Neural cell (in vitro differentiated cells): Measurements from ENCODE around the gene WDR74. TPM values are rescaled to one million over a fixed set of nuclear protein-coding genes. Genes with fewer than 3 reads are reported as not detected.

Source experiments
- H2AFZ ChIP-seq: fragments of 200-600, 300-800 bp; sonication (generic), shearing (Covaris generic); 2 replicates; pipeline ENCODE4 v1.6.0; 2014; ENCODE audit warnings: low read depth, mild to moderate bottlenecking, antibody characterized with exemption, low read length, moderate library complexity
- H3F3A ChIP-seq: fragments of 200-600 bp; shearing (Covaris generic); 2 replicates; pipeline ENCODE4 v1.6.1; 2016; ENCODE audit warnings: mild to moderate bottlenecking, moderate library complexity, mixed read lengths, antibody characterized with exemption, low read length; ENCODE audit not compliant: insufficient read depth, poor library complexity, severe bottlenecking
- H3K27ac ChIP-seq: fragments of 200-600, 300-800 bp; sonication (generic), shearing (Covaris generic); 2 replicates; pipeline ENCODE4 v1.5.1; 2014; ENCODE audit warnings: mild to moderate bottlenecking, low read length, moderate library complexity
- H3K27me3 ChIP-seq: fragments of 300-800, 200-600 bp; sonication (generic), shearing (Covaris generic); 2 replicates; pipeline ENCODE4 v1.6.0; 2014; ENCODE audit warnings: mild to moderate bottlenecking, low read depth, low read length, moderate library complexity; ENCODE audit not compliant: insufficient read depth
- H3K36me3 ChIP-seq: fragments of 300-800, 200-600 bp; sonication (generic), shearing (Covaris generic); 2 replicates; pipeline ENCODE4 v1.5.1; 2014; ENCODE audit warnings: mild to moderate bottlenecking, antibody characterized with exemption, low read length, moderate library complexity; ENCODE audit not compliant: insufficient read depth
- H3K4me2 ChIP-seq: fragments of 300-800, 200-600 bp; sonication (generic), shearing (Covaris generic); 2 replicates; pipeline ENCODE4 v1.6.0; 2014; ENCODE audit warnings: mild to moderate bottlenecking, low read length
- H3K4me3 ChIP-seq: fragments of 300-800, 200-600 bp; sonication (generic), shearing (Covaris generic); 2 replicates; pipeline ENCODE4 v1.5.1; 2014; ENCODE audit warnings: mild to moderate bottlenecking, low read length, moderate library complexity
- H3K79me2 ChIP-seq: fragments of 200-600 bp; shearing (Covaris generic); replicated peaks from 2 replicates; pipeline ENCODE4 v1.6.0; 2014; ENCODE audit warnings: mild to moderate bottlenecking, low read length, moderate library complexity; ENCODE audit not compliant: insufficient read depth
- H3K9ac ChIP-seq: fragments of 300-800, 200-600 bp; sonication (generic), shearing (Covaris generic); 2 replicates; pipeline ENCODE4 v1.6.1; 2016; ENCODE audit warnings: mild to moderate bottlenecking, low read length, mixed read lengths
- H3K9me2 ChIP-seq: fragments of 200-600 bp; shearing (Covaris generic); 2 replicates; pipeline ENCODE4 v1.6.1; 2016; ENCODE audit warnings: mild to moderate bottlenecking, low read length, mixed read lengths; ENCODE audit not compliant: insufficient read depth
- H3K9me3 ChIP-seq: fragments of 200-600, 300-800 bp; sonication (generic), shearing (Covaris generic); 2 replicates; pipeline ENCODE4 v1.6.1; 2016; ENCODE audit warnings: mild to moderate bottlenecking, mixed run types, low read length, moderate library complexity, mixed read lengths
- H4K20me1 ChIP-seq: fragments of 200-600 bp; shearing (Covaris generic); 2 replicates; pipeline ENCODE4 v1.6.1; 2016; ENCODE audit warnings: mild to moderate bottlenecking, mixed run types; ENCODE audit not compliant: insufficient read depth
- CTCF ChIP-seq: fragments of 450-650 bp; IDR thresholded peaks from 2 replicates; pipeline ENCODE4 v1.5.1; 2014; ENCODE audit warnings: antibody characterized with exemption, mild to moderate bottlenecking, moderate library complexity; ENCODE audit not compliant: poor library complexity, severe bottlenecking
- EP300 ChIP-seq: fragments of 450-650 bp; conservative IDR thresholded peaks from 2 replicates; pipeline ENCODE4 v1.6.1; 2014; ENCODE audit warnings: antibody characterized with exemption, mild to moderate bottlenecking, moderate library complexity; ENCODE audit not compliant: poor library complexity, severe bottlenecking
- EZH2 ChIP-seq: fragments of 200-600, 300-800 bp; shearing (Covaris generic), sonication (generic); IDR thresholded peaks from 2 replicates; pipeline ENCODE4 v1.6.1; 2014; ENCODE audit warnings: antibody characterized with exemption, low read length, borderline replicate concordance, mild to moderate bottlenecking; ENCODE audit not compliant: insufficient read depth, poor library complexity, severe bottlenecking
- MXI1 ChIP-seq: fragments of 450-650 bp; conservative IDR thresholded peaks from 2 replicates; pipeline ENCODE4 v1.6.1; 2014; ENCODE audit warnings: antibody characterized with exemption, mild to moderate bottlenecking; ENCODE audit not compliant: poor library complexity, severe bottlenecking
- POLR2AphosphoS5 ChIP-seq: IDR thresholded peaks from 2 replicates; pipeline ENCODE4 v1.6.1; 2012
- RAD21 ChIP-seq: fragments of 450-650 bp; conservative IDR thresholded peaks from 2 replicates; pipeline ENCODE4 v1.6.1; 2014; ENCODE audit warnings: antibody characterized with exemption, mild to moderate bottlenecking, moderate library complexity
- REST ChIP-seq: IDR thresholded peaks from 2 replicates; pipeline ENCODE4 v1.6.1; 2012; ENCODE audit warnings: borderline replicate concordance
- SMC3 ChIP-seq: fragments of 450-650 bp; conservative IDR thresholded peaks from 2 replicates; pipeline ENCODE4 v1.6.1; 2014; ENCODE audit warnings: antibody characterized with exemption, mild to moderate bottlenecking, moderate library complexity; ENCODE audit not compliant: poor library complexity
- TAF1 ChIP-seq: IDR thresholded peaks from 2 replicates; pipeline ENCODE4 v1.6.1; 2012; ENCODE audit warnings: low read depth
- polyA minus RNA-seq: library from RNA; depleted of rRNA, polyadenylated mRNA; stranded (reverse); fragments of >200 nt; gene quantifications from 2 replicates; pipeline ENCODE4 v1.2.3, GENCODE V29; 2014
- polyA plus RNA-seq: library from polyadenylated mRNA; depleted of rRNA; stranded (reverse); fragments of >200 nt; gene quantifications from 2 replicates; pipeline ENCODE4 v1.2.3, GENCODE V29; 2014

WDR74 gene
- 50.4 and 71.7 TPM in 2 replicates for polyA plus RNA-seq
- polyA minus RNA-seq = 24.5 and 28.2 TPM in 2 replicates

GRCh38 chr11:62839050-62839945 is at the start of gene WDR74:
WDR74 (minus strand) TSS chr11:62839590; CDS start chr11:62839570, 20 bp downstream.
- H2AFZ ChIP-seq = peak within 1 kb of the TSS; percentile 34
- peaks cover 12% of the 10 kb centered on the region for H3K79me2 ChIP-seq
- TF ChIP-seq EP300 (peak; percentile 49), POLR2AphosphoS5 (peak; percentile 81), RAD21 (peak; percentile 25), REST (peak; percentile 78), MXI1 (peak; percentile 100), TAF1 (no peak), CTCF (peak; percentile 20), SMC3 (peak; percentile 11), EZH2 (no peak)

GRCh38 chr11:62889126-62889483 is 49.7 kb upstream of the WDR74 start:
- no peak overlapping the region for H3K4me2 ChIP-seq
- no peak overlapping the region for H3K27ac ChIP-seq
- peaks cover 8% of the 10 kb centered on the region for H3K36me3 ChIP-seq

More at GRCh38 chr11:62839050-62839945, at the start of gene WDR74:
- Histone ChIP-seq H3K4me2 (peak within 1 kb of the TSS; percentile 49), H3K9ac (peak within 1 kb of the TSS; percentile 73), H3F3A (peaks cover 9% of the 10 kb centered on the region), H3K27me3 (no peaks in the 10 kb centered on the region), H3K36me3 (no peaks in the 10 kb centered on the region), H4K20me1 (no peaks in the 10 kb centered on the region), H3K9me2 (no peaks in the 10 kb centered on the region), H3K9me3 (no peaks in the 10 kb centered on the region), H3K4me3 (peak within 1 kb of the TSS; percentile 93), H3K27ac (peak within 1 kb of the TSS; percentile 90)

More at GRCh38 chr11:62889126-62889483, 49.7 kb upstream of the WDR74 start:
- H3K9me3 ChIP-seq = no peaks in the 10 kb centered on the region
- no peaks in the 10 kb centered on the region for H4K20me1 ChIP-seq
- no peak overlapping the region for H2AFZ ChIP-seq
- no peaks in the 10 kb centered on the region for H3K27me3 ChIP-seq
- H3K79me2 ChIP-seq = peaks cover 11% of the 10 kb centered on the region
- TF ChIP-seq RAD21 = no peak
- TF ChIP-seq EZH2 = no peak
- no peak for TF ChIP-seq TAF1
- no peak for TF ChIP-seq REST
- TF ChIP-seq POLR2AphosphoS5 = no peak
- TF ChIP-seq EP300 = no peak
- no peak for TF ChIP-seq SMC3
- no peak for TF ChIP-seq CTCF
- no peak for TF ChIP-seq MXI1
- no peak overlapping the region for H3K9ac ChIP-seq
- H3F3A ChIP-seq = no peaks in the 10 kb centered on the region
- no peaks in the 10 kb centered on the region for H3K9me2 ChIP-seq
- no peak overlapping the region for H3K4me3 ChIP-seq
